Cardiac fibroblast (primary cell): Measurements from ENCODE around the gene DERL3.

Experiments used
- DNase-seq, 2 donors: peaks; one replicate each; pipeline versions ENCODE4 v3.0.0 to v3.0.0-alpha.2; 2010; ENCODE audit warnings: low read depth in 2 of 2
- H3K4me3 ChIP-seq, 2 donors: replicated peaks in 1 of 2; 1 replicate in 1 of 2; 2 replicates in 1 of 2; pipeline ENCODE4 v1.5.1; 2011; ENCODE audit warnings: low read depth in 2 of 2, low read length in 2 of 2, mild to moderate bottlenecking in 2 of 2, moderate library complexity in 1 of 2
- CTCF ChIP-seq: IDR thresholded peaks from one replicate; pipeline ENCODE4 v1.5.1; 2011; ENCODE audit warnings: low read depth, mild to moderate bottlenecking, low read length, inconsistent platforms

The DERL3 gene

DNA sequence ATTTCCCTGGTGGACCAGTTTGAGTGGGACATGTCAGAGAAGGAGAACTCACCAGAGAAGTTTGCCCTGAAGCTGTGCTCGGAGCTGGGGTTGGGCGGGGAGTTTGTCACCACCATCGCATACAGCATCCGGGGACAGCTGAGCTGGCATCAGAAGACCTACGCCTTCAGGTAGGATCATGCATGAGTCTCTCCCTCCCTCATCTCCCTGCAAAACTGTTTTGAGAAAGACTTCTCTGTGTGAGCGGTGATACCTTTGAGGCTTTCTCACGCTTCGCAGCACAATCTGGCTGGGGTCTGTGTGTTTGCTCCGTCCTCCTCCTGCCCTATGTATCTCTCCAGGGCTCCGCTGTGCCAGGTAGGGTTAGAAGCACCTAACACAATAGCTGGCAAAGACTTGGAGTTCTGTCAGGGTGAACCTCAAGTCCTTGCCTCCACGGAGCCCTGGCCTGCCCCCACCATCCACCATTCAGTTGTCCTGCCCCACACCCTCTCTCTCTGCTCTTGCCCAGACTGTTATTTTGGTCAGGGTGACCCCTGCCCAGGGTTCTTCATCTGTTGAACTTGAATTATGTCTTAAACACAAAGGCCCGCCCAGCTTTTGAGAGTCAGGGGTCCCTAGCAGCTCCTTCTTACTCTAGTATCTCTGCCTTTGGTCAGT lies 13.4 kb downstream of the DERL3 start:
- TF ChIP-seq CTCF = no peak

DNA sequence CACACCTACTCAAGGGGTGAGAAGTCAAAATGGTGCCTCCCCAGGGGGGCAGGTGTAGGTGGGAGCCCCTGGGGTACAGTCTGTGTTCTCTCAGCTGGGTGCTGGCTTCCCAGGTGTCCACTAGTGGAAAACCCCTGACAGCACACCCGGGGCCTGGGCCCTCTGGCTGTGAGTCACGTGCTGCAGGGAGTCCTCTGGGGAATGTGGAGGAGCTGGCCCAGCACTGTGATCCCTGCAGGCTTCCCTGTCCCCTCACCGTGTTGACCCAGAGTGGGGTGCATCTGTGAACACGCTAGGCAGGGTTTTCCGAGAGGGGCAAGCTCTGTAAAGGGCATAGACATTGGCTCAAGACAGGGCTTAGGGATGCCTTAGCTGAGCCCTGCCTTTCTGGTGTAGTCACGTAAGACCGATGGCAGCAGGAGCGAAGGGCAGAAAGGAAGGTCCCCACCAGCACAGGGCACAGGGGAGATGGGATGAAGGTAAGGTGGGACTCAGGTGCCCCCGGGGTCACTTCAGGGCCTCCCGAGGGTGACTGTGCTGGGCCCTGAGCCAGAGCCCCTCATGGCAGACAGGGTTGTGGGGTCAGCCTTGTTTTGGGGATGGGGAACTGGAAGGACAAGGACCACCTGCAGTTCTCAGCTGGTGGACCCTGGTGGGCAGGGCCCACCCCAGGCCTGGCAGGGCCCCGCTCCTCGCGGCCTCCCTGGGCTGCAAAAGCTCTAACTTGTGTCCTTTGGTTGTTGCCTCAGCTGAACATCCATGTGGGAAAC lies 14.1 kb downstream of the DERL3 start:
- H3K4me3 ChIP-seq = no peak overlapping the region
- no peak for TF ChIP-seq CTCF
- DNase-seq = no peak

More for the DNA sequence above, 13.4 kb downstream of the DERL3 start:
- H3K4me3 ChIP-seq = no peak overlapping the region
- DNase-seq = no peak

- no peak overlapping the region for H3K4me3 ChIP-seq
- TF ChIP-seq CTCF = no peak
- peak in 1 of 2 donors; percentile 24 for DNase-seq
Measured at GRCh38 chr22:23823331-23823791, 15.4 kb downstream of the DERL3 start.

DNA sequence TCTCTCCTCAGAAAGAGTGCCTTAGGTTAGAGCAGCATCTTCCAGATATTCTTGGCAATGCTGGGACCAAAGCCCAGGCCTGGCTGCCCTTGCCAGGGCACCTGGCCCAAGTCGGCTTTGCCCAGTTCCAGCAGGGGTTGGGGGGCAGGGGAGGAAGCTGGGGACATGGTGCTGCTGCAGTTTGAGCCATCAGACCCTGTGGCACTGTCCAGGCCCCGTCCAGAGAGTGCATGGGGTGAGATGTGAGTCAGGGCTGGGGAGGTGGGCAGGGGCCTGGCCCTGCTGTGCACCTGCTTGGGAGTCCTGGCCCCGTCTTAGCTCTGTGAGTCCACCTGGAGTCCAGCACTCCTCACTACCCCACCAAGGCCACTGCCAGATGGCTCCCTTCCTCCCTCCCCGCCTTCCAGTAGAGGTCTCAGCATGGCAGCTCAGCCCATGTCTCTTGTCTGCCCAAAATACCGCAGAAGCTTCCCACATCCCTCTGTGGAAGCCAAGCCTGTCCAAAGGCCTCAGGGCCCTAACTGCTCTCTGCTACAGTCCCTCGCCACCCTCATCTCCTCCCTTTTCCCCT lies 16.6 kb downstream of the DERL3 start:
- TF ChIP-seq CTCF = no peak

GRCh38 chr22:23820748-23821211 lies 18.0 kb downstream of the DERL3 start:
- H3K4me3 ChIP-seq = no peak overlapping the region
- TF ChIP-seq CTCF = no peak
- DNase-seq = no peak

More for the DNA sequence above, 16.6 kb downstream of the DERL3 start:
- DNase-seq = no peak
- no peak overlapping the region for H3K4me3 ChIP-seq

DNA sequence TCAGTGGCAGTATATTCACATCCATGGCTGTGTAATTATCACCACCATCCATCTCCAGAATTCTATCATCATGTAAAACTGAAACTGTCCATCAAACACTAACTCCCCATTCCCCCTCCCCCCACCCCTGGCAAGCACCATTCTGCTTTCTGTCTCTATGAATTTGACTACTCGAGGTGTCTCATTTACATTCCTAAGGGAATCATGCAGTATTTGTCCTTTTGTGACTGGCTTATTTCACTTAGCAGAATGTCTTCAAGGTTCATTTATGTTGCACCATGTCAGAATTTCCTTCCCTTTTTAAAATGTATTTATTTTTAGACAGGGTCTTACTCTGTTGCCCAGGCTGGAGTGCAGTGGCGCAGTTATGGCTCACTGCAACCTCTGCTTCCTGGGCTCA lies 20.3 kb downstream of the DERL3 start:
- no peak overlapping the region for H3K4me3 ChIP-seq
- TF ChIP-seq CTCF = no peak
- no peak for DNase-seq
